HepG2 (cell line): ENCODE data around the gene RAB11FIP5. TPM values are rescaled to one million over a fixed set of nuclear protein-coding genes. Genes with fewer than 3 reads are reported as not detected.

Experiments used
- ATAC-seq: fragments of 200-7000 bp; cut with Tn5 transposase; 3 replicates; pipeline ENCODE4 v1.9.1; 2020; ENCODE audit warnings: mild to moderate bottlenecking, moderate library complexity
- BruUV-seq: library from RNA; stranded (reverse); fragments of 400-500 nt; replicated peaks from 2 replicates; lab custom pipeline; 2021; lab: Mats Ljungman, UMichigan
- CTCF ChIA-PET: fragments of 300-600 bp; formaldehyde crosslinking; extraction: SDS; loops from one replicate; lab custom pipeline; 2021; ENCODE audit warnings: low total read pairs, inconsistent platforms, low intra/inter-chr PET ratio; lab: Yijun Ruan, JAX
- POLR2A ChIA-PET: fragments of 350-600 bp; sonication (Branson Sonifier 250); formaldehyde crosslinking; loops from one replicate; lab custom pipeline; 2020; ENCODE audit warnings: antibody characterized with exemption, inconsistent platforms; lab: Yijun Ruan, JAX
- DNase-seq: peaks from one replicate; pipeline ENCODE4 v3.0.0-alpha.2; 2015; ENCODE audit warnings: low spot score
- FAIRE-seq: peaks from 3 replicates; lab custom pipeline; 2011; peaks lifted over from hg19 to GRCh38; lab: Jason Lieb, UNC
- H2AFZ ChIP-seq: one replicate; pipeline ENCODE4 v1.6.1; 2011; ENCODE audit warnings: low read length, inconsistent platforms
- H3K27ac ChIP-seq: fragments of 300-600 bp; 3 replicates; pipeline ENCODE4 v1.8.0; 2011; ENCODE audit warnings: mixed run types, mild to moderate bottlenecking, mixed read lengths, low read length, inconsistent platforms; ENCODE audit not compliant: insufficient read depth; ENCODE audit errors: extremely low read length
- H3K27me3 ChIP-seq, 2 experiments: fragments of 200-600 bp in 1 of 2; 2 replicates in 1 of 2; 3 replicates in 1 of 2; pipeline versions ENCODE4 v1.6.0 to v1.8.0; 2011; ENCODE audit warnings: low read length in 2 of 2, mild to moderate bottlenecking in 2 of 2, moderate library complexity in 2 of 2, inconsistent platforms in 1 of 2; ENCODE audit not compliant: insufficient read depth in 2 of 2, control insufficient read depth in 1 of 2
- H3K36me3 ChIP-seq, 2 experiments: fragments of 200-600 bp in 1 of 2; replicated peaks in 1 of 2; 2 replicates in 1 of 2; 3 replicates in 1 of 2; pipeline versions ENCODE4 v1.5.1 to v1.8.0; 2011; ENCODE audit warnings: low read length in 2 of 2, inconsistent platforms in 1 of 2; ENCODE audit not compliant: insufficient read depth in 2 of 2, control insufficient read depth in 1 of 2
- H3K4me1 ChIP-seq: 2 replicates; pipeline ENCODE4 v1.5.1; 2012; ENCODE audit warnings: low read length, inconsistent platforms; ENCODE audit not compliant: insufficient read depth
- H3K4me2 ChIP-seq: 2 replicates; pipeline ENCODE4 v1.6.0; 2011; ENCODE audit warnings: low read depth, low read length, inconsistent platforms
- H3K4me3 ChIP-seq, 3 experiments: fragments of 200-600 bp in 1 of 3; sonication (generic), shearing (Covaris generic) in 1 of 3; replicated peaks in 1 of 3; 2 replicates each; pipeline ENCODE4 v1.5.1; 2011 to 2016; ENCODE audit warnings: low read length in 3 of 3, inconsistent platforms in 2 of 3, low read depth in 2 of 3, mild to moderate bottlenecking in 2 of 3, control low read depth in 1 of 3, mixed read lengths in 1 of 3; ENCODE audit not compliant: insufficient read depth in 1 of 3
- H3K79me2 ChIP-seq: one replicate; pipeline ENCODE4 v1.6.1; 2011; ENCODE audit warnings: low read length, inconsistent platforms; ENCODE audit not compliant: insufficient read depth
- H3K9ac ChIP-seq: 2 replicates; pipeline ENCODE4 v1.6.0; 2011; ENCODE audit warnings: mild to moderate bottlenecking, low read depth, low read length, inconsistent platforms; ENCODE audit not compliant: insufficient read depth
- H3K9me3 ChIP-seq: 2 replicates; pipeline ENCODE4 v1.5.1; 2012; ENCODE audit warnings: mild to moderate bottlenecking, low read length
- H4K20me1 ChIP-seq: 2 replicates; pipeline ENCODE4 v1.6.0; 2011; ENCODE audit warnings: inconsistent platforms, mild to moderate bottlenecking, low read length, moderate library complexity; ENCODE audit not compliant: insufficient read depth
- AHR ChIP-seq: IDR thresholded peaks from 2 replicates; pipeline ENCODE4 v1.6.1; 2018; ENCODE audit warnings: missing genetic modification reagents, missing compliant biosample characterization
- HNF4G ChIP-seq, 2 experiments: sonication (generic) in 1 of 2; formaldehyde crosslinking in 1 of 2; IDR thresholded peaks; 2 replicates each; pipeline versions ENCODE4 v1.4.0 to v1.6.1; 2011 to 2020; ENCODE audit warnings: borderline replicate concordance in 2 of 2, low read depth in 2 of 2, mild to moderate bottlenecking in 2 of 2, low read length in 1 of 2, missing genetic modification reagents in 1 of 2, moderate library complexity in 1 of 2
- KLF16 ChIP-seq, 2 experiments: sonication (generic) in 1 of 2; formaldehyde crosslinking in 1 of 2; IDR thresholded peaks; 2 replicates each; pipeline versions ENCODE4 v1.6.1 to v1.8.0; 2016 to 2023; ENCODE audit warnings: missing genetic modification reagents in 2 of 2, missing compliant biosample characterization in 1 of 2
- PCBP1 ChIP-seq: fragments of 200-400 bp; formaldehyde crosslinking; IDR thresholded peaks from 2 replicates; pipeline ENCODE4 v1.6.1; 2017; ENCODE audit warnings: mild to moderate bottlenecking, low read depth, low read length, borderline replicate concordance
- SNAI1 ChIP-seq: sonication (generic); formaldehyde crosslinking; IDR thresholded peaks from 2 replicates; pipeline ENCODE4 v1.5.0; 2020; ENCODE audit warnings: mild to moderate bottlenecking, missing genetic modification reagents, borderline replicate concordance
- ZNF234 ChIP-seq: sonication (generic); formaldehyde crosslinking; conservative IDR thresholded peaks from 2 replicates; pipeline ENCODE4 v1.5.1; 2020; ENCODE audit warnings: mild to moderate bottlenecking, missing genetic modification reagents
- ZNF260 ChIP-seq: sonication (generic); formaldehyde crosslinking; IDR thresholded peaks from 2 replicates; pipeline ENCODE4 v1.4.0; 2020; ENCODE audit warnings: missing genetic modification reagents, low read depth, mild to moderate bottlenecking, borderline replicate concordance
- ZNF431 ChIP-seq: sonication (generic); formaldehyde crosslinking; IDR thresholded peaks from 2 replicates; pipeline ENCODE4 v1.9.0; 2022; ENCODE audit warnings: missing genetic modification reagents, low read depth, mild to moderate bottlenecking, borderline replicate concordance
- ZNF614 ChIP-seq: IDR thresholded peaks from 2 replicates; pipeline ENCODE4 v1.6.1; 2018; ENCODE audit warnings: missing biosample characterization, missing genetic modification reagents, inconsistent platforms, borderline replicate concordance
- WGBS: methylation state at CpG from one replicate; pipeline ENCODE4 v1.1.6; 2017; ENCODE audit warnings: low lambda C conversion rate; 5-methylcytosine and 5-hydroxymethylcytosine counted together
- in situ Hi-C: cut with HindIII; loops from 2 replicates; pipeline ENCODE4 v1.10.0; 2017; ENCODE audit warnings: low pct_unique_long_range_greater_than_20kb; ENCODE audit not compliant: extremely low pct_ligation_motif_present
- intact Hi-C: fragments of 100-400 bp; cut with micrococcal nuclease; formaldehyde crosslinking; loops from one replicate; pipeline ENCODE4 v1.10.0; 2022; ENCODE audit not compliant: unreplicated experiment
- polyA plus RNA-seq, 8 experiments: library from polyadenylated mRNA; depleted of rRNA in 3 of 8; stranded (reverse) in 7 of 8; unstranded in 1 of 8; fragments of >200 nt; fragmentation: Illumina TruSeq in 4 of 8; extraction: Trizol in 4 of 8; gene quantifications; 2 replicates each; pipeline versions ENCODE4 v1.2.1 to v1.2.3, GENCODE V29; 2011 to 2016; ENCODE audit warnings: low read depth in 4 of 8, missing spikeins in 1 of 8, mixed read lengths in 1 of 8; ENCODE audit not compliant: insufficient read depth in 1 of 8
- total RNA-seq, 5 experiments: library from RNA; depleted of rRNA; stranded (reverse); fragments of >200 nt; fragmentation: Illumina TruSeq; extraction: Trizol; gene quantifications; 2 replicates each; pipeline ENCODE4 v1.2.3, GENCODE V29; 2016; ENCODE audit warnings: low read depth in 1 of 5
- TF ChIP-seq, protein P1 (sequence below): sonication (generic); formaldehyde crosslinking; IDR thresholded peaks from 2 replicates; pipeline ENCODE4 v1.5.1; 2020; ENCODE audit warnings: missing genetic modification reagents, mild to moderate bottlenecking, borderline replicate concordance
- TF ChIP-seq, protein P2 (sequence below): sonication (generic); formaldehyde crosslinking; IDR thresholded peaks from 2 replicates; pipeline ENCODE4 v1.9.0; 2022; ENCODE audit warnings: missing genetic modification reagents, mild to moderate bottlenecking, borderline replicate concordance
- TF ChIP-seq, protein P3 (sequence below): sonication (generic); formaldehyde crosslinking; IDR thresholded peaks from 2 replicates; pipeline ENCODE4 v1.4.0; 2020; ENCODE audit warnings: missing genetic modification reagents
- TF ChIP-seq, protein P4 (sequence below): sonication (generic); formaldehyde crosslinking; IDR thresholded peaks from 2 replicates; pipeline ENCODE4 v1.5.0; 2020; ENCODE audit warnings: mild to moderate bottlenecking, missing genetic modification reagents, moderate library complexity

The RAB11FIP5 gene
- total and polyA plus RNA-seq, 2 of the 13 experiments (the other 11 are each of a cell fraction or from before 2014, with no cell fraction given): 9.4 to 22.9 TPM

DNA sequence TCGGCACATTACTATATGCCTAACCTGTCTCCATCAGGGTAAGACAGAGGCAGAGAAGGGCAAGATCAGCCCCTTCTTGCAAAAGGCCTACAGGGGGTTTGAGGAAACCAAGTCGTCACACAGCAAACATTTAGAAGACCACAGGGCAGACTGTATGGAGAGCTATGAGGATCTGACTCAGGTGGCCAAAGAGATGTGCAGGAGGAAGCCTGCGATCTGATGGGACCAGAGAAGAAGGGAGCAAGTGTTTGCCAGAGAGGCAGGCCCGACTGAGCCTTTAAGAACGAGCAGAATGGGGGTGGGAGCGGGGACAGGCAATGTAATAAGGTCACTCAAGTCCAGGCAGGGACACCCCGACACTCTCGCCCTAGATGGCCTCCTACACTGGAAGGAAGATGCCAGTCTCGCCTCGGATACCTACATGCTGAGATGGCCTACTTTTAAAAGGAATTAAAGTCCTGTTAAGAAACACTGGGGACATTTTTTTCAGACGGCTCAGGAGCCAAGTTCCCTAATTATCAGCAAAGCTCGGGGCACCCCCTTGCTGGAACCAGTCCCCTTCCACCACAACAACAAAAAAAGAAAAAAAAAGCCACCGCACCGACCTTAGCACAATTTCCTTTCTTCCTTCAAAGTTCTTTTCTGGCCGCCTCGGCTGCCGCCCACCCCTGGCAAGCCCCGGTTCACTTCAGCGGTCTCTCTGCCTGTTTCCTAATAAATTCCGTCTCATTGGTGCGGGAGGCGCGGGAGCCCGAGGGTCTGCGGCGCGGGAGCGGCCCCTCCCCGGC lies 42.7 kb downstream of the RAB11FIP5 start:
- TSS peak; percentile 44 for BruUV-seq
- Histone ChIP-seq H3K4me2 (peak overlapping the region; percentile 99), H3K9ac (peak overlapping the region; percentile 93), H2AFZ (no peak overlapping the region), H3K4me3 (peak overlapping the region; percentile 81 to 98 (median 95)), H3K27ac (peak overlapping the region; percentile 89), H3K79me2 (peaks cover 57% of the 10 kb centered on the region), H3K4me1 (peaks cover 68% of the 10 kb centered on the region), H3K27me3 (no peaks in the 10 kb centered on the region; a peak in 1 of 5 replicates), H4K20me1 (peaks cover 9% of the 10 kb centered on the region), H3K9me3 (no peaks in the 10 kb centered on the region), H3K36me3 (peaks cover 0 to under 1% of the 10 kb centered on the region in 2 experiments; a peak in 2 of 5 replicates)
- ChIA-PET CTCF (no interaction called here), POLR2A (interaction anchor here (1.0 to 1.9 kb wide), 4 partner anchors 48 to 76 kb away, joined by 3 to 11 read pairs (median 6); no protein-coding TSS in a partner anchor)
- ATAC-seq (no peak), FAIRE-seq (no peak), DNase-seq (peak; percentile 30)
- in situ Hi-C loops (loop anchor here (5.0 kb wide), 1 partner anchor 78 kb away; no protein-coding TSS in a partner anchor), intact Hi-C loops (loop anchor here (2.0 kb wide), 1 partner anchor 69 kb away; no protein-coding TSS in a partner anchor)
- 2% methylated on average over 29 of the region's 29 CpGs for WGBS
- 0 out of 4 replicates have a peak, but pooled peaks of 1 of the 2 experiments have one; percentile 6 for TF ChIP-seq KLF16 (CRISPR knock-in tag; IDR thresholded peaks at IDR 0.05)
- no peak for TF ChIP-seq ZNF431
- TF ChIP-seq, protein P1, sequence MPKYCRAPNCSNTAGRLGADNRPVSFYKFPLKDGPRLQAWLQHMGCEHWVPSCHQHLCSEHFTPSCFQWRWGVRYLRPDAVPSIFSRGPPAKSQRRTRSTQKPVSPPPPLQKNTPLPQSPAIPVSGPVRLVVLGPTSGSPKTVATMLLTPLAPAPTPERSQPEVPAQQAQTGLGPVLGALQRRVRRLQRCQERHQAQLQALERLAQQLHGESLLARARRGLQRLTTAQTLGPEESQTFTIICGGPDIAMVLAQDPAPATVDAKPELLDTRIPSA (CRISPR knock-in tag): no peak
- no peak for TF ChIP-seq ZNF234 (CRISPR knock-in tag)
- TF ChIP-seq, protein P2, sequence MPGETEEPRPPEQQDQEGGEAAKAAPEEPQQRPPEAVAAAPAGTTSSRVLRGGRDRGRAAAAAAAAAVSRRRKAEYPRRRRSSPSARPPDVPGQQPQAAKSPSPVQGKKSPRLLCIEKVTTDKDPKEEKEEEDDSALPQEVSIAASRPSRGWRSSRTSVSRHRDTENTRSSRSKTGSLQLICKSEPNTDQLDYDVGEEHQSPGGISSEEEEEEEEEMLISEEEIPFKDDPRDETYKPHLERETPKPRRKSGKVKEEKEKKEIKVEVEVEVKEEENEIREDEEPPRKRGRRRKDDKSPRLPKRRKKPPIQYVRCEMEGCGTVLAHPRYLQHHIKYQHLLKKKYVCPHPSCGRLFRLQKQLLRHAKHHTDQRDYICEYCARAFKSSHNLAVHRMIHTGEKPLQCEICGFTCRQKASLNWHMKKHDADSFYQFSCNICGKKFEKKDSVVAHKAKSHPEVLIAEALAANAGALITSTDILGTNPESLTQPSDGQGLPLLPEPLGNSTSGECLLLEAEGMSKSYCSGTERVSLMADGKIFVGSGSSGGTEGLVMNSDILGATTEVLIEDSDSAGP: no peak
- no peak for TF ChIP-seq HNF4G (IDR thresholded peaks at IDR 0.05; ENCODE audit: borderline replicate concordance, low read depth, low read length)
- no peak for TF ChIP-seq HNF4G (CRISPR knock-in tag; IDR thresholded peaks at IDR 0.05; ENCODE audit: borderline replicate concordance, low read depth)
- TF ChIP-seq PCBP1: no peak
- TF ChIP-seq SNAI1: 0 out of 2 replicates have a peak, but pooled peaks have one; percentile 1
- TF ChIP-seq AHR (CRISPR knock-in tag): no peak
- TF ChIP-seq ZNF260 (CRISPR knock-in tag): no peak
- TF ChIP-seq ZNF614 (CRISPR knock-in tag): no peak
- TF ChIP-seq, protein P3, sequence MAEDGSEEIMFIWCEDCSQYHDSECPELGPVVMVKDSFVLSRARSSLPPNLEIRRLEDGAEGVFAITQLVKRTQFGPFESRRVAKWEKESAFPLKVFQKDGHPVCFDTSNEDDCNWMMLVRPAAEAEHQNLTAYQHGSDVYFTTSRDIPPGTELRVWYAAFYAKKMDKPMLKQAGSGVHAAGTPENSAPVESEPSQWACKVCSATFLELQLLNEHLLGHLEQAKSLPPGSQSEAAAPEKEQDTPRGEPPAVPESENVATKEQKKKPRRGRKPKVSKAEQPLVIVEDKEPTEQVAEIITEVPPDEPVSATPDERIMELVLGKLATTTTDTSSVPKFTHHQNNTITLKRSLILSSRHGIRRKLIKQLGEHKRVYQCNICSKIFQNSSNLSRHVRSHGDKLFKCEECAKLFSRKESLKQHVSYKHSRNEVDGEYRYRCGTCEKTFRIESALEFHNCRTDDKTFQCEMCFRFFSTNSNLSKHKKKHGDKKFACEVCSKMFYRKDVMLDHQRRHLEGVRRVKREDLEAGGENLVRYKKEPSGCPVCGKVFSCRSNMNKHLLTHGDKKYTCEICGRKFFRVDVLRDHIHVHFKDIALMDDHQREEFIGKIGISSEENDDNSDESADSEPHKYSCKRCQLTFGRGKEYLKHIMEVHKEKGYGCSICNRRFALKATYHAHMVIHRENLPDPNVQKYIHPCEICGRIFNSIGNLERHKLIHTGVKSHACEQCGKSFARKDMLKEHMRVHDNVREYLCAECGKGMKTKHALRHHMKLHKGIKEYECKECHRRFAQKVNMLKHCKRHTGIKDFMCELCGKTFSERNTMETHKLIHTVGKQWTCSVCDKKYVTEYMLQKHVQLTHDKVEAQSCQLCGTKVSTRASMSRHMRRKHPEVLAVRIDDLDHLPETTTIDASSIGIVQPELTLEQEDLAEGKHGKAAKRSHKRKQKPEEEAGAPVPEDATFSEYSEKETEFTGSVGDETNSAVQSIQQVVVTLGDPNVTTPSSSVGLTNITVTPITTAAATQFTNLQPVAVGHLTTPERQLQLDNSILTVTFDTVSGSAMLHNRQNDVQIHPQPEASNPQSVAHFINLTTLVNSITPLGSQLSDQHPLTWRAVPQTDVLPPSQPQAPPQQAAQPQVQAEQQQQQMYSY (CRISPR knock-in tag): no peak
- TF ChIP-seq, protein P4, sequence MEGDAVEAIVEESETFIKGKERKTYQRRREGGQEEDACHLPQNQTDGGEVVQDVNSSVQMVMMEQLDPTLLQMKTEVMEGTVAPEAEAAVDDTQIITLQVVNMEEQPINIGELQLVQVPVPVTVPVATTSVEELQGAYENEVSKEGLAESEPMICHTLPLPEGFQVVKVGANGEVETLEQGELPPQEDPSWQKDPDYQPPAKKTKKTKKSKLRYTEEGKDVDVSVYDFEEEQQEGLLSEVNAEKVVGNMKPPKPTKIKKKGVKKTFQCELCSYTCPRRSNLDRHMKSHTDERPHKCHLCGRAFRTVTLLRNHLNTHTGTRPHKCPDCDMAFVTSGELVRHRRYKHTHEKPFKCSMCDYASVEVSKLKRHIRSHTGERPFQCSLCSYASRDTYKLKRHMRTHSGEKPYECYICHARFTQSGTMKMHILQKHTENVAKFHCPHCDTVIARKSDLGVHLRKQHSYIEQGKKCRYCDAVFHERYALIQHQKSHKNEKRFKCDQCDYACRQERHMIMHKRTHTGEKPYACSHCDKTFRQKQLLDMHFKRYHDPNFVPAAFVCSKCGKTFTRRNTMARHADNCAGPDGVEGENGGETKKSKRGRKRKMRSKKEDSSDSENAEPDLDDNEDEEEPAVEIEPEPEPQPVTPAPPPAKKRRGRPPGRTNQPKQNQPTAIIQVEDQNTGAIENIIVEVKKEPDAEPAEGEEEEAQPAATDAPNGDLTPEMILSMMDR (CRISPR knock-in tag): no peak
